CD8-positive, alpha-beta memory T cell (primary cell): Measurements from ENCODE around the gene UTRN. TPM values are rescaled to one million over a fixed set of nuclear protein-coding genes. Genes with fewer than 3 reads are reported as not detected.

Experiments used
- polyA plus RNA-seq: library from polyadenylated mRNA; unstranded; fragments of 300-500 nt; fragmentation: Illumina TruSeq; gene quantifications from one replicate; pipeline ENCODE4 v1.2.3, GENCODE V29; 2021
- total RNA-seq, 2 experiments: library from RNA; stranded (reverse); gene quantifications; one replicate each; pipeline ENCODE4 v1.2.3, GENCODE V29; 2021

UTRN gene
- total and polyA plus RNA-seq, 3 experiments from 2014 or later: 42.7 to 96.8 (median 42.8) TPM

Other genes starting within 250 kb of the UTRN start
- gene SF3B5, start 189.8 kb upstream of the UTRN start, total RNA-seq: 100 to 1,000 TPM; 265 TPM
- gene SF3B5, start 189.8 kb upstream of the UTRN start, polyA plus RNA-seq: 390 TPM
- 10 to 100 TPM; 29.2 to 30.0 TPM for gene STX11, start 134.8 kb upstream of the UTRN start, total RNA-seq
- 16.7 TPM for gene STX11, start 134.8 kb upstream of the UTRN start, polyA plus RNA-seq